ENCODE data around the gene XPC. TPM values are rescaled to one million over a fixed set of nuclear protein-coding genes. Genes with fewer than 3 reads are reported as not detected.

Gene XPC
- total RNA-seq, 1 donor from 2014 or later = 41.6 TPM

GRCh38 chr3:14222900-14223594 is 44.6 kb upstream of the XPC start:
- peaks cover 12% of the 10 kb centered on the region for H3K36me3 Mint-ChIP-seq (ENCODE audit: low read depth)
- H3K9me3 Mint-ChIP-seq = peaks cover 19% of the 10 kb centered on the region
- DNase-seq (ENCODE audit: low read depth, low spot score) = no peak
- no peak for TF ChIP-seq CTCF (conservative IDR thresholded peaks at IDR 0.05)
- no peaks in the 10 kb centered on the region for H3K27me3 Mint-ChIP-seq (ENCODE audit: low read depth)
- H3K4me3 Mint-ChIP-seq = no peak overlapping the region
- peaks cover 25% of the 10 kb centered on the region for H3K4me1 Mint-ChIP-seq
- H3K27ac Mint-ChIP-seq (ENCODE audit: unreplicated experiment) = no peak overlapping the region

DNA sequence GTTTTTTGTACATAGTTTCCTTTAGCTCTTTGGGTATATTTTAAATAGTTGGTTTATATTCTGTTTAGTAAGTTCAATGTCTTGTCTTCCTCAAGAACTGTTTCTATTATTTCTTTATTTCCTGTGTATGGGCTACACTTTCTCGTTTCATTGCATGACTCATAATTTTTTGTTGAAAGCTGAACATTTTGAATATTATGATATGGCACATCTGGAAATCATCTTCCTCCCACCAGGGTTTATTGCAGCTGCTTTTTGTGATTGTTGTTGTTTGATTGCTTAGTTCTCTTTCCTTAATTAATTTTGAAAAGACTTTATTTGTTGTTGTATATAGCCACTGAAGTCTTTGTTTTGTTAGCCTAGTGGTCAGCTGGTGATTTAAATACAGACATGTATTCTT is 44.1 kb upstream of the XPC start:
- TF ChIP-seq CTCF (conservative IDR thresholded peaks at IDR 0.05) = no peak
- no peaks in the 10 kb centered on the region for H3K27me3 Mint-ChIP-seq (ENCODE audit: low read depth)
- H3K9me3 Mint-ChIP-seq = peaks cover 19% of the 10 kb centered on the region
- H3K4me3 Mint-ChIP-seq = no peak overlapping the region
- H3K36me3 Mint-ChIP-seq (ENCODE audit: low read depth) = peaks cover 12% of the 10 kb centered on the region
- DNase-seq (ENCODE audit: low read depth, low spot score) = no peak
- no peak overlapping the region for H3K27ac Mint-ChIP-seq (ENCODE audit: unreplicated experiment)
- peaks cover 25% of the 10 kb centered on the region for H3K4me1 Mint-ChIP-seq

GRCh38 chr3:14221902-14222301 is 43.5 kb upstream of the XPC start:
- Mint-ChIP-seq H3K27ac (ENCODE audit: unreplicated experiment) (no peak overlapping the region), H3K9me3 (peaks cover 19% of the 10 kb centered on the region), H3K4me3 (no peak overlapping the region), H3K36me3 (ENCODE audit: low read depth) (peaks cover 12% of the 10 kb centered on the region), H3K4me1 (peaks cover 23% of the 10 kb centered on the region), H3K27me3 (ENCODE audit: low read depth) (no peaks in the 10 kb centered on the region)
- no peak for TF ChIP-seq CTCF (conservative IDR thresholded peaks at IDR 0.05)
- no peak for DNase-seq (ENCODE audit: low read depth, low spot score)

GRCh38 chr3:14220933-14221332 is 42.5 kb upstream of the XPC start:
- Mint-ChIP-seq H3K27me3 (ENCODE audit: low read depth) (no peaks in the 10 kb centered on the region), H3K9me3 (peaks cover 25% of the 10 kb centered on the region), H3K4me3 (no peak overlapping the region), H3K4me1 (peaks cover 23% of the 10 kb centered on the region), H3K36me3 (ENCODE audit: low read depth) (peaks cover 12% of the 10 kb centered on the region), H3K27ac (ENCODE audit: unreplicated experiment) (no peak overlapping the region)
- DNase-seq (ENCODE audit: low read depth, low spot score) = no peak
- no peak for TF ChIP-seq CTCF (conservative IDR thresholded peaks at IDR 0.05)

GRCh38 chr3:14218355-14218754 is 40.0 kb upstream of the XPC start:
- H3K9me3 Mint-ChIP-seq = peaks cover 25% of the 10 kb centered on the region
- peaks cover 7% of the 10 kb centered on the region for H3K4me1 Mint-ChIP-seq
- TF ChIP-seq CTCF (conservative IDR thresholded peaks at IDR 0.05) = no peak
- H3K36me3 Mint-ChIP-seq (ENCODE audit: low read depth) = peaks cover 12% of the 10 kb centered on the region
- DNase-seq (ENCODE audit: low read depth, low spot score) = no peak
- H3K27ac Mint-ChIP-seq (ENCODE audit: unreplicated experiment) = no peak overlapping the region
- no peaks in the 10 kb centered on the region for H3K27me3 Mint-ChIP-seq (ENCODE audit: low read depth)
- H3K4me3 Mint-ChIP-seq = no peak overlapping the region

All from neural crest cell (in vitro differentiated cells).